NCI-H345 treated with DMSO at 0.1 percent for 48 hours (cell line): ENCODE results near the gene ECE2.
A peak's percentile ranks its signal among the peaks of the same experiment; 100 is the strongest.

Experiments used
- DNase-seq: peaks from one replicate; lab custom pipeline; 2025; ENCODE audit not compliant: unreplicated experiment; lab: John Stamatoyannopoulos, UW

The ECE2 gene

GRCh38 chr3:184308744-184309143 lies 32.9 kb downstream of the ECE2 start:
- no peak for DNase-seq

GRCh38 chr3:184311633-184312032 lies 35.8 kb downstream of the ECE2 start:
- no peak for DNase-seq

GRCh38 chr3:184314363-184314699 lies 38.5 kb downstream of the ECE2 start, which contains the start of gene EIF4G1:
Gene EIF4G1 (plus strand): TSS chr3:184314606. CDS start chr3:184315797, 1,191 bp downstream.
- DNase-seq: peak; percentile 94

- no peak for DNase-seq
Measured at GRCh38 chr3:184314700-184315542, 39.1 kb downstream of the ECE2 start.

GRCh38 chr3:184315543-184315867 lies 39.7 kb downstream of the ECE2 start:
- no peak for DNase-seq

GRCh38 chr3:184315871-184316661 lies 40.2 kb downstream of the ECE2 start:
- no peak for DNase-seq

- DNase-seq: no peak
Measured at GRCh38 chr3:184316792-184317191, 41.0 kb downstream of the ECE2 start.

GRCh38 chr3:184317201-184317600 lies 41.4 kb downstream of the ECE2 start:
- DNase-seq: no peak

- DNase-seq: no peak
Measured at GRCh38 chr3:184320104-184320445, 44.3 kb downstream of the ECE2 start.

- DNase-seq: no peak
Measured at GRCh38 chr3:184321666-184322065, 45.8 kb downstream of the ECE2 start.

GRCh38 chr3:184322731-184323487 lies 47.1 kb downstream of the ECE2 start:
- no peak for DNase-seq

GRCh38 chr3:184323696-184324095 lies 47.9 kb downstream of the ECE2 start:
- DNase-seq: no peak

- no peak for DNase-seq
Measured at GRCh38 chr3:184325269-184325668, 49.4 kb downstream of the ECE2 start.

- DNase-seq: no peak
Measured at GRCh38 chr3:184325715-184326369, 50.0 kb downstream of the ECE2 start.

- no peak for DNase-seq
Measured at GRCh38 chr3:184327171-184327570, 51.3 kb downstream of the ECE2 start.

GRCh38 chr3:184328516-184328915 lies 52.7 kb downstream of the ECE2 start:
- no peak for DNase-seq

- DNase-seq: no peak
Measured at GRCh38 chr3:184332370-184333090, 56.7 kb downstream of the ECE2 start.

GRCh38 chr3:184333190-184333589 lies 57.4 kb downstream of the ECE2 start:
- DNase-seq: no peak

GRCh38 chr3:184333700-184334099 lies 57.9 kb downstream of the ECE2 start:
- DNase-seq: no peak

GRCh38 chr3:184334470-184335158 lies 58.8 kb downstream of the ECE2 start:
- no peak for DNase-seq
